HCT116 (cell line): ENCODE results near the gene RGS12. TPM values are rescaled to one million over a fixed set of nuclear protein-coding genes. Genes with fewer than 3 reads are reported as not detected.

ENCODE experiments used
- ATAC-seq: fragments of 200-7000 bp; cut with Tn5 transposase; 2 replicates; pipeline ENCODE4 v1.9.1; 2020; ENCODE audit warnings: mild to moderate bottlenecking, moderate library complexity
- BruUV-seq: library from RNA; stranded (reverse); fragments of 400-500 nt; replicated peaks from 2 replicates; lab custom pipeline; 2021; lab: Mats Ljungman, UMichigan
- CTCF ChIA-PET: fragments of 300-600 bp; sonication (Branson Sonifier 250); formaldehyde crosslinking; loops from one replicate; lab custom pipeline; 2021; ENCODE audit warnings: antibody characterized with exemption; lab: Charles Lee
- POLR2A ChIA-PET: fragments of 300-600, 350-600 bp; sonication (Branson Sonifier 250); formaldehyde crosslinking; loops from one replicate; lab custom pipeline; 2021; ENCODE audit warnings: antibody characterized with exemption; lab: Charles Lee
- RAD21 ChIA-PET, 2 experiments: fragments of 300-600 bp; sonication (Branson Sonifier 250); formaldehyde crosslinking; loops; one replicate each; lab custom pipeline; 2023; ENCODE audit warnings: low total read pairs in 2 of 2; ENCODE audit not compliant: uncharacterized antibody in 2 of 2, unreplicated experiment in 2 of 2, low non-redundant PET in 1 of 2; lab: Charles Lee
- DNase-seq: peaks from one replicate; pipeline ENCODE4 v3.0.0-alpha.2; 2010; ENCODE audit warnings: low read depth, low spot score
- H2AFZ ChIP-seq: fragments of 200-600 bp; shearing (Covaris generic), sonication (generic); 2 replicates; pipeline ENCODE4 v1.6.1; 2017; ENCODE audit warnings: low read depth, mixed run types, mixed read lengths, antibody characterized with exemption, low read length; ENCODE audit not compliant: poor library complexity, severe bottlenecking
- H3K27ac ChIP-seq: 2 replicates; pipeline ENCODE4 v1.5.1; 2012; ENCODE audit warnings: low read depth, low read length
- H3K27me3 ChIP-seq: fragments of 200-600 bp; sonication (generic); 2 replicates; pipeline ENCODE4 v1.6.1; 2016; ENCODE audit warnings: mixed run types, low read length, mixed read lengths; ENCODE audit not compliant: insufficient read depth
- H3K36me3 ChIP-seq, 2 experiments: fragments of 200-500 bp in 1 of 2; fragments of 200-600 bp in 1 of 2; sonication (Bioruptor generic) in 1 of 2; sonication (generic) in 1 of 2; 2 replicates each; pipeline versions ENCODE4 v1.5.1 to v1.6.1; 2014 to 2016; ENCODE audit warnings: low read length in 2 of 2, inconsistent platforms in 1 of 2, mixed read lengths in 1 of 2, mixed run types in 1 of 2; ENCODE audit not compliant: insufficient read depth in 2 of 2, control insufficient read depth in 1 of 2
- H3K4me1 ChIP-seq, 2 experiments: fragments of 200-600 bp in 1 of 2; sonication (generic) in 1 of 2; 2 replicates each; pipeline versions ENCODE4 v1.5.1 to v1.6.1; 2012 to 2017; ENCODE audit warnings: low read length in 2 of 2, inconsistent platforms in 1 of 2, mild to moderate bottlenecking in 1 of 2, mixed read lengths in 1 of 2, mixed run types in 1 of 2, moderate library complexity in 1 of 2; ENCODE audit not compliant: insufficient read depth in 2 of 2, control insufficient read depth in 1 of 2
- H3K4me2 ChIP-seq: fragments of 200-600 bp; sonication (generic); 2 replicates; pipeline ENCODE4 v1.6.1; 2017; ENCODE audit warnings: mixed run types, low read length, mixed read lengths
- H3K4me3 ChIP-seq, 2 experiments: fragments of 200-600 bp in 1 of 2; sonication (generic) in 1 of 2; replicated peaks in 1 of 2; 2 replicates each; pipeline ENCODE4 v1.5.1; 2011 to 2016; ENCODE audit warnings: low read length in 2 of 2, control low read depth in 1 of 2, low read depth in 1 of 2, mild to moderate bottlenecking in 1 of 2, mixed read lengths in 1 of 2, mixed run types in 1 of 2
- H3K79me2 ChIP-seq: fragments of 200-600 bp; sonication (generic); 2 replicates; pipeline ENCODE4 v1.6.1; 2017; ENCODE audit warnings: mild to moderate bottlenecking, mixed run types, low read length, moderate library complexity, mixed read lengths; ENCODE audit not compliant: insufficient read depth
- H3K9ac ChIP-seq: fragments of 200-600 bp; sonication (generic); 2 replicates; pipeline ENCODE4 v1.6.1; 2016; ENCODE audit warnings: low read length, mixed read lengths
- H3K9me2 ChIP-seq: fragments of 200-600 bp; sonication (generic), shearing (Covaris generic); 2 replicates; pipeline ENCODE4 v1.6.1; 2017; ENCODE audit warnings: mixed run types, mild to moderate bottlenecking, moderate library complexity; ENCODE audit not compliant: insufficient read depth
- H3K9me3 ChIP-seq, 2 experiments: fragments of 200-500 bp in 1 of 2; fragments of 200-600 bp in 1 of 2; sonication (Bioruptor generic) in 1 of 2; sonication (generic) in 1 of 2; 2 replicates each; pipeline ENCODE4 v1.6.1; 2014 to 2017; ENCODE audit warnings: low read length in 2 of 2, mixed read lengths in 2 of 2, inconsistent platforms in 1 of 2, low read depth in 1 of 2, mild to moderate bottlenecking in 1 of 2, mixed run types in 1 of 2, moderate library complexity in 1 of 2; ENCODE audit not compliant: control insufficient read depth in 1 of 2, insufficient read depth in 1 of 2
- H4K20me1 ChIP-seq: fragments of 200-600 bp; sonication (generic), shearing (Covaris generic); 2 replicates; pipeline ENCODE4 v1.6.1; 2017; ENCODE audit warnings: mixed run types, mild to moderate bottlenecking, moderate library complexity; ENCODE audit not compliant: insufficient read depth
- CBX3 ChIP-seq: IDR thresholded peaks from 2 replicates; pipeline ENCODE4 v1.6.1; 2012; ENCODE audit warnings: low read depth
- CEBPB ChIP-seq: IDR thresholded peaks from 2 replicates; pipeline ENCODE4 v1.6.1; 2012; ENCODE audit warnings: low read depth
- EZH2 ChIP-seq: fragments of 200-600 bp; sonication (generic); IDR thresholded peaks from 2 replicates; pipeline ENCODE4 v1.6.1; 2017; ENCODE audit warnings: antibody characterized with exemption, mixed run types
- EZH2phosphoT487 ChIP-seq: fragments of 200-600 bp; IDR thresholded peaks from 2 replicates; pipeline ENCODE4 v1.6.1; 2018; ENCODE audit warnings: antibody characterized with exemption, borderline replicate concordance
- FOSL1 ChIP-seq: IDR thresholded peaks from 2 replicates; pipeline ENCODE4 v1.6.1; 2012; ENCODE audit warnings: low read depth
- POLR2A ChIP-seq: IDR thresholded peaks from 2 replicates; pipeline ENCODE4 v1.7.0; 2011; ENCODE audit warnings: borderline replicate concordance; ENCODE audit not compliant: insufficient read depth, insufficient read length; ENCODE audit errors: extremely low read depth
- TCF7L2 ChIP-seq: IDR thresholded peaks from 2 replicates; pipeline ENCODE4 v1.7.0; 2011; ENCODE audit warnings: borderline replicate concordance, inconsistent platforms; ENCODE audit not compliant: insufficient read depth, insufficient read length; ENCODE audit errors: extremely low read depth
- ZFX ChIP-seq: fragments of 450-650 bp; IDR thresholded peaks from 2 replicates; pipeline ENCODE4 v1.6.1; 2017
- ZNF274 ChIP-seq: fragments of 200-500 bp; sonication (Bioruptor generic); IDR thresholded peaks from 2 replicates; pipeline ENCODE4 v1.6.1; 2014; ENCODE audit warnings: mild to moderate bottlenecking, low read depth, low read length, inconsistent platforms
- intact Hi-C: fragments of 100-400 bp; cut with micrococcal nuclease; formaldehyde crosslinking; loops from 2 replicates; pipeline ENCODE4 v1.10.0; 2022
- total RNA-seq: library from RNA; stranded (reverse); gene quantifications from one replicate; pipeline ENCODE4 v1.2.1, GENCODE V29; 2021; ENCODE audit not compliant: unreplicated experiment
- TF ChIP-seq, protein P1 (sequence below): IDR thresholded peaks from 2 replicates; pipeline ENCODE4 v1.6.1; 2012
- TF ChIP-seq, protein P2 (sequence below): IDR thresholded peaks from 2 replicates; pipeline ENCODE4 v1.6.1; 2012; ENCODE audit warnings: low read depth
- TF ChIP-seq, protein P3 (sequence below): IDR thresholded peaks from 2 replicates; pipeline ENCODE4 v1.6.1; 2011; ENCODE audit warnings: mild to moderate bottlenecking, low read length, moderate library complexity; ENCODE audit not compliant: insufficient replicate concordance; ENCODE audit errors: extremely low read depth

The RGS12 gene
- total RNA-seq, 1 experiment from 2014 or later, result 22.2 TPM

DNA sequence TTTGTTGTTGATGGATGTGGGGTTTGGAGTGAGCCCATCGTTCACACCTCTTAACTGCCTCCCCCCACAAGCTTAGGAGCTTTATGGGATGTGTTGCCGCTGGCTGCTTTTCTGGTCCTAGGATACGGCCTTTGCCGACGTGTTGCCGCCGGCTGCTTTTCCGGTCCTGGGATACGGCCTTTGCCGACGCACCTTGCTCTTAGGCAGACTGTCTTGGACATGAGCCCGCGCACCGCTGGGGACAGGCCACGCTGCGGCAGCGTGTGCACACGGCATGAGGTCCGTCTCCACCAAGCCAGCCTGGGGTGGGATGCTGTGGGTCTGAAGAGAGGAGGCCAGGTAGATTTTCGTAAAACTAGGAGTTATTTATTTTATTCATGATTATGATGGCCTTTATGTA is 14.2 kb downstream of the RGS12 start:
- no peak overlapping the region for H3K27ac ChIP-seq
- ATAC-seq, result no peak
- no peak overlapping the region for H3K4me3 ChIP-seq
- H3K9me2 ChIP-seq, result no peaks in the 10 kb centered on the region
- RAD21 ChIA-PET, result no interaction called here
- no TSS peak for BruUV-seq
- CTCF ChIA-PET, result no interaction called here
- intact Hi-C loops, result no loop called here
- H2AFZ ChIP-seq, result no peak overlapping the region
- POLR2A ChIA-PET, result no interaction called here
- H3K36me3 ChIP-seq, result no peaks in the 10 kb centered on the region
- peaks cover 0 to 10% of the 10 kb centered on the region in 2 experiments; a peak in 1 of 4 replicates for H3K4me1 ChIP-seq
- H4K20me1 ChIP-seq, result no peaks in the 10 kb centered on the region
- H3K9ac ChIP-seq, result no peak overlapping the region
- TF ChIP-seq, protein P1, sequence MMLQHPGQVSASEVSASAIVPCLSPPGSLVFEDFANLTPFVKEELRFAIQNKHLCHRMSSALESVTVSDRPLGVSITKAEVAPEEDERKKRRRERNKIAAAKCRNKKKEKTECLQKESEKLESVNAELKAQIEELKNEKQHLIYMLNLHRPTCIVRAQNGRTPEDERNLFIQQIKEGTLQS, result no peak
- no peak for TF ChIP-seq EZH2phosphoT487
- TF ChIP-seq CBX3, result no peak
- TF ChIP-seq, protein P2, sequence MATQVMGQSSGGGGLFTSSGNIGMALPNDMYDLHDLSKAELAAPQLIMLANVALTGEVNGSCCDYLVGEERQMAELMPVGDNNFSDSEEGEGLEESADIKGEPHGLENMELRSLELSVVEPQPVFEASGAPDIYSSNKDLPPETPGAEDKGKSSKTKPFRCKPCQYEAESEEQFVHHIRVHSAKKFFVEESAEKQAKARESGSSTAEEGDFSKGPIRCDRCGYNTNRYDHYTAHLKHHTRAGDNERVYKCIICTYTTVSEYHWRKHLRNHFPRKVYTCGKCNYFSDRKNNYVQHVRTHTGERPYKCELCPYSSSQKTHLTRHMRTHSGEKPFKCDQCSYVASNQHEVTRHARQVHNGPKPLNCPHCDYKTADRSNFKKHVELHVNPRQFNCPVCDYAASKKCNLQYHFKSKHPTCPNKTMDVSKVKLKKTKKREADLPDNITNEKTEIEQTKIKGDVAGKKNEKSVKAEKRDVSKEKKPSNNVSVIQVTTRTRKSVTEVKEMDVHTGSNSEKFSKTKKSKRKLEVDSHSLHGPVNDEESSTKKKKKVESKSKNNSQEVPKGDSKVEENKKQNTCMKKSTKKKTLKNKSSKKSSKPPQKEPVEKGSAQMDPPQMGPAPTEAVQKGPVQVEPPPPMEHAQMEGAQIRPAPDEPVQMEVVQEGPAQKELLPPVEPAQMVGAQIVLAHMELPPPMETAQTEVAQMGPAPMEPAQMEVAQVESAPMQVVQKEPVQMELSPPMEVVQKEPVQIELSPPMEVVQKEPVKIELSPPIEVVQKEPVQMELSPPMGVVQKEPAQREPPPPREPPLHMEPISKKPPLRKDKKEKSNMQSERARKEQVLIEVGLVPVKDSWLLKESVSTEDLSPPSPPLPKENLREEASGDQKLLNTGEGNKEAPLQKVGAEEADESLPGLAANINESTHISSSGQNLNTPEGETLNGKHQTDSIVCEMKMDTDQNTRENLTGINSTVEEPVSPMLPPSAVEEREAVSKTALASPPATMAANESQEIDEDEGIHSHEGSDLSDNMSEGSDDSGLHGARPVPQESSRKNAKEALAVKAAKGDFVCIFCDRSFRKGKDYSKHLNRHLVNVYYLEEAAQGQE, result no peak
- H3K4me2 ChIP-seq, result no peak overlapping the region
- no peaks in the 10 kb centered on the region for H3K27me3 ChIP-seq
- no peaks in the 10 kb centered on the region for H3K9me3 ChIP-seq
- H3K79me2 ChIP-seq, result 0 out of 2 replicates have a peak, but pooled peaks cover 11% of the 10 kb centered on the region
- DNase-seq, result no peak

DNA sequence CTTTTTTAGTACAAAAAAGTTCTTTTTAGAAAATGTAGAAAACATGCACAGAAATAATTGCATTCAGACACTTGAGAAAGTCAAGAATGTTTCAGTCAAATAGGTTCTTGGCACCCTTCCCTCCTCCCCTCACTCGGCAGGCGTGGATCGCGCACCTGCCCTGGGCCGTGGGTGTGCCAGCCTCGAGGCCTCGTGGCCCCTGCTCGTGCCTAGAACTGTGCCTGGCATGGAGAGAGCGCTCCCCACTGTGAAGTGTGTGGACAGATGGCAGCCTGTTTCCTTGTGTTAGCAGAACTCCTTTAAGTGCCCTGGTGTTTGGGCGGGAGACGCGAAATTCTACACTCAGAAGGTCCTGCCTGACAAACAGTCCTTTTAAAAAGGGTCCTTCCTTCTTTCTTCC is 14.7 kb downstream of the RGS12 start:
- H3K79me2 ChIP-seq, result 0 out of 2 replicates have a peak, but pooled peaks cover 11% of the 10 kb centered on the region
- H3K27ac ChIP-seq, result no peak overlapping the region
- POLR2A ChIA-PET, result no interaction called here
- no peak overlapping the region for H3K9ac ChIP-seq
- RAD21 ChIA-PET, result no interaction called here
- no peaks in the 10 kb centered on the region for H3K36me3 ChIP-seq
- intact Hi-C loops, result no loop called here
- DNase-seq (no peak), ATAC-seq (no peak)
- H3K4me1 ChIP-seq, result peaks cover 0 to 10% of the 10 kb centered on the region in 2 experiments; a peak in 1 of 4 replicates
- no peak overlapping the region for H2AFZ ChIP-seq
- CTCF ChIA-PET, result no interaction called here
- no peaks in the 10 kb centered on the region for H3K9me3 ChIP-seq
- no peaks in the 10 kb centered on the region for H4K20me1 ChIP-seq
- H3K9me2 ChIP-seq, result no peaks in the 10 kb centered on the region
- no TSS peak for BruUV-seq
- H3K27me3 ChIP-seq, result no peaks in the 10 kb centered on the region
- no peak overlapping the region for H3K4me3 ChIP-seq
- no peak overlapping the region for H3K4me2 ChIP-seq
- no peak for TF ChIP-seq POLR2A
- no peak for TF ChIP-seq ZNF274
- TF ChIP-seq EZH2, result no peak
- TF ChIP-seq ZFX, result no peak
- TF ChIP-seq TCF7L2, result no peak
- TF ChIP-seq FOSL1, result no peak
- TF ChIP-seq, protein P3, sequence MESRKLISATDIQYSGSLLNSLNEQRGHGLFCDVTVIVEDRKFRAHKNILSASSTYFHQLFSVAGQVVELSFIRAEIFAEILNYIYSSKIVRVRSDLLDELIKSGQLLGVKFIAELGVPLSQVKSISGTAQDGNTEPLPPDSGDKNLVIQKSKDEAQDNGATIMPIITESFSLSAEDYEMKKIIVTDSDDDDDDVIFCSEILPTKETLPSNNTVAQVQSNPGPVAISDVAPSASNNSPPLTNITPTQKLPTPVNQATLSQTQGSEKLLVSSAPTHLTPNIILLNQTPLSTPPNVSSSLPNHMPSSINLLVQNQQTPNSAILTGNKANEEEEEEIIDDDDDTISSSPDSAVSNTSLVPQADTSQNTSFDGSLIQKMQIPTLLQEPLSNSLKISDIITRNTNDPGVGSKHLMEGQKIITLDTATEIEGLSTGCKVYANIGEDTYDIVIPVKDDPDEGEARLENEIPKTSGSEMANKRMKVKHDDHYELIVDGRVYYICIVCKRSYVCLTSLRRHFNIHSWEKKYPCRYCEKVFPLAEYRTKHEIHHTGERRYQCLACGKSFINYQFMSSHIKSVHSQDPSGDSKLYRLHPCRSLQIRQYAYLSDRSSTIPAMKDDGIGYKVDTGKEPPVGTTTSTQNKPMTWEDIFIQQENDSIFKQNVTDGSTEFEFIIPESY, result no peak
- no peak for TF ChIP-seq CEBPB
